Neural progenitor cell (in vitro differentiated cells): ENCODE results near the gene CD37.

Experiments used
- CTCF ChIP-seq: fragments of 200-600 bp; sonication (generic); IDR thresholded peaks from 2 replicates; pipeline ENCODE4 v1.5.1; 2017; ENCODE audit warnings: antibody characterized with exemption, mild to moderate bottlenecking
- EZH2 ChIP-seq: fragments of 200-600 bp; sonication (generic); IDR thresholded peaks from 2 replicates; pipeline ENCODE4 v1.6.1; 2017; ENCODE audit warnings: antibody characterized with exemption, mild to moderate bottlenecking, moderate library complexity

GRCh38 chr19:49359851-49360820 is 24.9 kb downstream of the CD37 start:
- no peak for TF ChIP-seq CTCF
- no peak for TF ChIP-seq EZH2
